HepG2 (cell line): ENCODE results near the gene GGA3. TPM values are rescaled to one million over a fixed set of nuclear protein-coding genes. Genes with fewer than 3 reads are reported as not detected.
A peak's percentile ranks its signal among the peaks of the same experiment; 100 is the strongest.

Experiments used
- CCAR2 ChIP-seq: fragments of 200-400 bp; formaldehyde crosslinking; optimal IDR thresholded peaks from 2 replicates; pipeline ENCODE3; 2018; ENCODE audit warnings: low read depth, mild to moderate bottlenecking, low read length, moderate library complexity
- FOXP4 ChIP-seq: sonication (generic); formaldehyde crosslinking; IDR thresholded peaks from 2 replicates; pipeline ENCODE4 v1.4.0; 2020; ENCODE audit warnings: missing genetic modification reagents
- GLMP ChIP-seq: sonication (generic); formaldehyde crosslinking; IDR thresholded peaks from 2 replicates; pipeline ENCODE4 v1.9.0; 2021; ENCODE audit warnings: missing genetic modification reagents, mild to moderate bottlenecking, borderline replicate concordance
- KIAA2018 ChIP-seq: sonication (generic); formaldehyde crosslinking; IDR thresholded peaks from 2 replicates; pipeline ENCODE4 v1.5.0; 2020; ENCODE audit warnings: mild to moderate bottlenecking, missing genetic modification reagents, borderline replicate concordance
- KLF9 ChIP-seq: IDR thresholded peaks from 2 replicates; pipeline ENCODE4 v1.6.1; 2016; ENCODE audit warnings: low read depth
- NBN ChIP-seq: fragments of 450-650 bp; conservative IDR thresholded peaks from 2 replicates; pipeline ENCODE4 v1.6.1; 2017
- PATZ1 ChIP-seq: sonication (generic); formaldehyde crosslinking; IDR thresholded peaks from 2 replicates; pipeline ENCODE4 v1.4.0; 2020; ENCODE audit warnings: missing genetic modification reagents
- RFX5 ChIP-seq: IDR thresholded peaks from 2 replicates; pipeline ENCODE4 v1.6.1; 2011; ENCODE audit warnings: low read depth, low read length, improper control_type of control experiment
- SMAD1 ChIP-seq: sonication (generic); formaldehyde crosslinking; IDR thresholded peaks from 2 replicates; pipeline ENCODE4 v1.4.0; 2020; ENCODE audit warnings: missing genetic modification reagents, low read depth, mild to moderate bottlenecking, borderline replicate concordance
- SMAD3 ChIP-seq: sonication (generic); formaldehyde crosslinking; IDR thresholded peaks from 2 replicates; pipeline ENCODE4 v1.4.0; 2020; ENCODE audit warnings: missing genetic modification reagents
- ZNF205 ChIP-seq: IDR thresholded peaks from 2 replicates; pipeline ENCODE4 v1.6.1; 2018; ENCODE audit warnings: missing biosample characterization, missing genetic modification reagents
- ZNF543 ChIP-seq: sonication (generic); formaldehyde crosslinking; IDR thresholded peaks from 2 replicates; pipeline ENCODE4 v1.4.0; 2020; ENCODE audit warnings: mild to moderate bottlenecking, missing genetic modification reagents
- ZNF558 ChIP-seq: sonication (generic); formaldehyde crosslinking; IDR thresholded peaks from 2 replicates; pipeline ENCODE4 v1.9.0; 2022; ENCODE audit warnings: mild to moderate bottlenecking, missing genetic modification reagents, borderline replicate concordance
- ZNF773 ChIP-seq: sonication (generic); formaldehyde crosslinking; IDR thresholded peaks from 2 replicates; pipeline ENCODE4 v1.4.0; 2020; ENCODE audit warnings: missing genetic modification reagents, borderline replicate concordance
- ZSCAN25 ChIP-seq: sonication (generic); formaldehyde crosslinking; IDR thresholded peaks from 2 replicates; pipeline ENCODE4 v1.8.0; 2022; ENCODE audit warnings: mild to moderate bottlenecking, missing genetic modification reagents
- polyA plus RNA-seq, 8 experiments: library from polyadenylated mRNA; depleted of rRNA in 3 of 8; stranded (reverse) in 7 of 8; unstranded in 1 of 8; fragments of >200 nt; fragmentation: Illumina TruSeq in 4 of 8; extraction: Trizol in 4 of 8; gene quantifications; 2 replicates each; pipeline versions ENCODE4 v1.2.1 to v1.2.3, GENCODE V29; 2011 to 2016; ENCODE audit warnings: low read depth in 4 of 8, missing spikeins in 1 of 8, mixed read lengths in 1 of 8; ENCODE audit not compliant: insufficient read depth in 1 of 8
- total RNA-seq, 5 experiments: library from RNA; depleted of rRNA; stranded (reverse); fragments of >200 nt; fragmentation: Illumina TruSeq; extraction: Trizol; gene quantifications; 2 replicates each; pipeline ENCODE4 v1.2.3, GENCODE V29; 2016; ENCODE audit warnings: low read depth in 1 of 5

The GGA3 gene
- total and polyA plus RNA-seq, 2 of the 13 experiments (the other 11 are each of a cell fraction or from before 2014, with no cell fraction given), result 28.4 to 43.7 TPM

DNA sequence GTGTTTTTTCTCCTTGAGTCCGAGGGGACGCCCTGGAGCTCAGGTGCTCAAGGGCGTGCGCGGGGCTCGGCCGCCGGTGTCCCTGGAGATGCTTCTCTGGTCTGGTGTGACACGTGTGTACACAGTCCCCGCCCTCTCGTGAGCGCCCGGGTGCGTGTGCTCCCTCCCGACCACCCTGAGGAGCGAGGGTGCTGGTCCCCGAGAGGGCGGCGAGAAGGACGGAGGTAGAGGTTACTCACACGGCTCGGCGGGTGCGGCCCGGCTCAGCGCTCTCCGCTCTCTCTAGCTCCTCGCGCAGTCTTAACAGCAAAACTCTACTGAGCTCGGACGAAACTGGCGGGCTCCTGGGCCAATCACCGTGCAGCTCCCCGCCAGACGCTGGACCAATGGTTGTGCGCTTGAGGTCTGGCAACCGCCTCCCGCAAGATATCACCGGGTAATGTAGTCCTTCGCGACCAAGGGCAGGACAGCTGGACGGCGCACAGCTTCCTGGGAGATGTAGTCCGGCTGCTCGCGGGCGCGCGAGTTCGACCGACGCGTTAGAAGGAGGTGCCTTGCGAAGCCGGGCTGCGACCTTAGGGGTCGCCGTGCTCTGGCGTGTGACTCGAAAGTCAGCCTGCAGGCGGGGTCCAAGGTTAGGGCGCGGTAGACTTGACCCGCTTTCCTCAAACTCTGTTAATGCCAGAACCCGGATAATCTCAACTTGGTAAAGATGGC lies 27.9 kb upstream of the GGA3 start, which contains the start of gene SLC25A19 (continued):
- TF ChIP-seq SMAD1 (peak; percentile 93; the same call in 1 of the 2 replicates), RFX5 (peak; percentile 74; the same call in 1 of the 2 replicates), KLF9 (no peak; the same call in 1 of the 2 replicates), ZNF773 (CRISPR knock-in tag) (no peak; the same call in 1 of the 2 replicates), PATZ1 (CRISPR knock-in tag) (peak; percentile 25; the same call in 1 of the 2 replicates), FOXP4 (no peak; the same call in 1 of the 2 replicates), KIAA2018 (CRISPR knock-in tag) (peak; percentile 65; the same call in 1 of the 2 replicates), GLMP (CRISPR knock-in tag) (no peak), ZNF205 (CRISPR knock-in tag) (peak; percentile 53; the same call in 1 of the 2 replicates), ZSCAN25 (CRISPR knock-in tag) (no peak; the same call in 1 of the 2 replicates), NBN (no peak), CCAR2 (no peak), ZNF543 (CRISPR knock-in tag) (peak; percentile 60), ZNF558 (0 out of 2 replicates have a peak, but pooled peaks have one; percentile 40), SMAD3 (CRISPR knock-in tag) (peak; percentile 85; the same call in 1 of the 2 replicates)
